Stimulated activated CD8-positive, alpha-beta memory T cell treated with anti-CD3 and anti-CD28 coated beads, Interleukin-4, amount 100 ng/mL, for 24 hours (primary cell): ENCODE measurements around the gene STH.
"Not testable (repeated sequence)": the region's sequence is repeated elsewhere in the genome, so short reads cannot be mapped to it uniquely, and the experiment has no call there.

Experiments used
- DNase-seq: peaks from one replicate; pipeline ENCODE4 v3.0.0-alpha.2; 2020; ENCODE audit warnings: low read depth

Gene STH

DNA sequence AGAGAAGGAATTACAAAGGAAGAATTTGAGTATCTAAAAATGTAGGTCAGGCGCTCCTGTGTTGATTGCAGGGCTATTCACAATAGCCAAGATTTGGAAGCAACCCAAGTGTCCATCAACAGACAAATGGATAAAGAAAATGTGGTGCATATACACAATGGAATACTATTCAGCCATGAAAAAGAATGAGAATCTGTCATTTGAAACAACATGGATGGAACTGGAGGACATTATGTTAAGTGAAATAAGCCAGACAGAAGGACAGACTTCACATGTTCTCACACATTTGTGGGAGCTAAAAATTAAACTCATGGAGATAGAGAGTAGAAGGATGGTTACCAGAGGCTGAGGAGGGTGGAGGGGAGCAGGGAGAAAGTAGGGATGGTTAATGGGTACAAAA, 7.0 kb downstream of the STH start:
- not testable (repeated sequence) for DNase-seq

DNA sequence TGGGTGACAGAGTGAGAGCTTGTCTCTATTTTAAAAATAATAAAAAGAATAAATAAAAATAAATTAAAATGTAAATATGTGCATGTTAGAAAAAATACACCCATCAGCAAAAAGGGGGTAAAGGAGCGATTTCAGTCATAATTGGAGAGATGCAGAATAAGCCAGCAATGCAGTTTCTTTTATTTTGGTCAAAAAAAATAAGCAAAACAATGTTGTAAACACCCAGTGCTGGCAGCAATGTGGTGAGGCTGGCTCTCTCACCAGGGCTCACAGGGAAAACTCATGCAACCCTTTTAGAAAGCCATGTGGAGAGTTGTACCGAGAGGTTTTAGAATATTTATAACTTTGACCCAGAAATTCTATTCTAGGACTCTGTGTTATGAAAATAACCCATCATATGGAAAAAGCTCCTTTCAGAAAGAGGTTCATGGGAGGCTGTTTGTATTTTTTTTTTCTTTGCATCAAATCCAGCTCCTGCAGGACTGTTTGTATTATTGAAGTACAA, 8.5 kb downstream of the STH start:
- DNase-seq: no peak

- no peak for DNase-seq
Measured at GRCh38 chr17:46008591-46008990, 9.5 kb downstream of the STH start.

GRCh38 chr17:46009681-46010596, 10.9 kb downstream of the STH start:
- no peak for DNase-seq

DNA sequence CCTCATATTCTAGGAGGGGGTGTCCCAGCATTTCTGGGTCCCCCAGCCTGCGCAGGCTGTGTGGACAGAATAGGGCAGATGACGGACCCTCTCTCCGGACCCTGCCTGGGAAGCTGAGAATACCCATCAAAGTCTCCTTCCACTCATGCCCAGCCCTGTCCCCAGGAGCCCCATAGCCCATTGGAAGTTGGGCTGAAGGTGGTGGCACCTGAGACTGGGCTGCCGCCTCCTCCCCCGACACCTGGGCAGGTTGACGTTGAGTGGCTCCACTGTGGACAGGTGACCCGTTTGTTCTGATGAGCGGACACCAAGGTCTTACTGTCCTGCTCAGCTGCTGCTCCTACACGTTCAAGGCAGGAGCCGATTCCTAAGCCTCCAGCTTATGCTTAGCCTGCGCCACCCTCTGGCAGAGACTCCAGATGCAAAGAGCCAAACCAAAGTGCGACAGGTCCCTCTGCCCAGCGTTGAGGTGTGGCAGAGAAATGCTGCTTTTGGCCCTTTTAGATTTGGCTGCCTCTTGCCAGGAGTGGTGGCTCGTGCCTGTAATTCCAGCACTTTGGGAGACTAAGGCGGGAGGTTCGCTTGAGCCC, 11.6 kb downstream of the STH start:
- DNase-seq: no peak

DNA sequence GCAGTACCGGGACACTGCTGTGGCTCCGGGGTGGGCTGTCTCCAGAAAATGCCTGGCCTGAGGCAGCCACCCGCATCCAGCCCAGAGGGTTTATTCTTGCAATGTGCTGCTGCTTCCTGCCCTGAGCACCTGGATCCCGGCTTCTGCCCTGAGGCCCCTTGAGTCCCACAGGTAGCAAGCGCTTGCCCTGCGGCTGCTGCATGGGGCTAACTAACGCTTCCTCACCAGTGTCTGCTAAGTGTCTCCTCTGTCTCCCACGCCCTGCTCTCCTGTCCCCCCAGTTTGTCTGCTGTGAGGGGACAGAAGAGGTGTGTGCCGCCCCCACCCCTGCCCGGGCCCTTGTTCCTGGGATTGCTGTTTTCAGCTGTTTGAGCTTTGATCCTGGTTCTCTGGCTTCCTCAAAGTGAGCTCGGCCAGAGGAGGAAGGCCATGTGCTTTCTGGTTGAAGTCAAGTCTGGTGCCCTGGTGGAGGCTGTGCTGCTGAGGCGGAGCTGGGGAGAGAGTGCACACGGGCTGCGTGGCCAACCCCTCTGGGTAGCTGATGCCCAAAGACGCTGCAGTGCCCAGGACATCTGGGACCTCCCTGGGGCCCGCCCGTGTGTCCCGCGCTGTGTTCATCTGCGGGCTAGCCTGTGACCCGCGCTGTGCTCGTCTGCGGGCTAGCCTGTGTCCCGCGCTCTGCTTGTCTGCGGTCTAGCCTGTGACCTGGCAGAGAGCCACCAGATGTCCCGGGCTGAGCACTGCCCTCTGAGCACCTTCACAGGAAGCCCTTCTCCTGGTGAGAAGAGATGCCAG, 12.9 kb downstream of the STH start:
- DNase-seq: no peak

GRCh38 chr17:46012506-46013079, 13.5 kb downstream of the STH start:
- DNase-seq: no peak

GRCh38 chr17:46013127-46013501, 14.1 kb downstream of the STH start:
- DNase-seq: no peak

DNA sequence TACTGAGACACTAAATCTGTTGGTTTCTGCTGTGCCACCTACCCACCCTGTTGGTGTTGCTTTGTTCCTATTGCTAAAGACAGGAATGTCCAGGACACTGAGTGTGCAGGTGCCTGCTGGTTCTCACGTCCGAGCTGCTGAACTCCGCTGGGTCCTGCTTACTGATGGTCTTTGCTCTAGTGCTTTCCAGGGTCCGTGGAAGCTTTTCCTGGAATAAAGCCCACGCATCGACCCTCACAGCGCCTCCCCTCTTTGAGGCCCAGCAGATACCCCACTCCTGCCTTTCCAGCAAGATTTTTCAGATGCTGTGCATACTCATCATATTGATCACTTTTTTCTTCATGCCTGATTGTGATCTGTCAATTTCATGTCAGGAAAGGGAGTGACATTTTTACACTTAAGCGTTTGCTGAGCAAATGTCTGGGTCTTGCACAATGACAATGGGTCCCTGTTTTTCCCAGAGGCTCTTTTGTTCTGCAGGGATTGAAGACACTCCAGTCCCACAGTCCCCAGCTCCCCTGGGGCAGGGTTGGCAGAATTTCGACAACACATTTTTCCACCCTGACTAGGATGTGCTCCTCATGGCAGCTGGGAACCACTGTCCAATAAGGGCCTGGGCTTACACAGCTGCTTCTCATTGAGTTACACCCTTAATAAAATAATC, 14.6 kb downstream of the STH start:
- DNase-seq: no peak

GRCh38 chr17:46019408-46019925, 20.4 kb downstream of the STH start:
- not testable (repeated sequence) for DNase-seq

- peak; percentile 36 for DNase-seq
Measured at GRCh38 chr17:46020023-46020761, 21.1 kb downstream of the STH start.

DNA sequence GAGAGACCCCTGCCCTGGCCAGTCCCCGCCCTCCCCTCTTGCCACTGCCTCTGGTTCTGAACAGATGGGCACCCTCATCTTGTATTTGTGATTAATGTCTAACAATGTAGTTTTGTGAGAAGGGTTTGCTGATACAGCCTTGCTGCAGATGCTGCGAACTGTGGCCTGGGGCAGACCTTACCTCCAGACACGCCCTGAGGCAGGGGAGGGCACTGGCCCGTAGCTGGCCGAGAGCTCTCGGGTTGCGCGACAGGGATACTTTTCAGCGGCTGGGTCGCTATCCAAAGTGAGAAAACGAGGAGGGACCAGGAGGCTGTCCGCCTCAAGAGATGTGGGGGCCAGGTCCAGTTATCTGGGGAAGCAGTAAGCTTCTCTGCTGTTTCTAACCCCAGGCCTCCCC, 21.9 kb downstream of the STH start:
- DNase-seq: no peak

GRCh38 chr17:46023366-46023765, 24.3 kb downstream of the STH start:
- not testable (repeated sequence) for DNase-seq

DNA sequence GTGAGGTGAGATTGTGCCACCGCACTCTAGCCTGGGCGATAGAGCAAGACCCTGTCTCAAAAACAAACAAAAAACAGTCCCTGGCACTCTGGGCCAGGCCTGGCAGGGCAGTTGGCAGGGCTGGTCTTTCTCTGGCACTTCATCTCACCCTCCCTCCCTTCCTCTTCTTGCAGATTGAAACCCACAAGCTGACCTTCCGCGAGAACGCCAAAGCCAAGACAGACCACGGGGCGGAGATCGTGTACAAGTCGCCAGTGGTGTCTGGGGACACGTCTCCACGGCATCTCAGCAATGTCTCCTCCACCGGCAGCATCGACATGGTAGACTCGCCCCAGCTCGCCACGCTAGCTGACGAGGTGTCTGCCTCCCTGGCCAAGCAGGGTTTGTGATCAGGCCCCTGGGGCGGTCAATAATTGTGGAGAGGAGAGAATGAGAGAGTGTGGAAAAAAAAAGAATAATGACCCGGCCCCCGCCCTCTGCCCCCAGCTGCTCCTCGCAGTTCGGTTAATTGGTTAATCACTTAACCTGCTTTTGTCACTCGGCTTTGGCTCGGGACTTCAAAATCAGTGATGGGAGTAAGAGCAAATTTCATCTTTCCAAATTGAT, 24.8 kb downstream of the STH start:
- no peak for DNase-seq

DNA sequence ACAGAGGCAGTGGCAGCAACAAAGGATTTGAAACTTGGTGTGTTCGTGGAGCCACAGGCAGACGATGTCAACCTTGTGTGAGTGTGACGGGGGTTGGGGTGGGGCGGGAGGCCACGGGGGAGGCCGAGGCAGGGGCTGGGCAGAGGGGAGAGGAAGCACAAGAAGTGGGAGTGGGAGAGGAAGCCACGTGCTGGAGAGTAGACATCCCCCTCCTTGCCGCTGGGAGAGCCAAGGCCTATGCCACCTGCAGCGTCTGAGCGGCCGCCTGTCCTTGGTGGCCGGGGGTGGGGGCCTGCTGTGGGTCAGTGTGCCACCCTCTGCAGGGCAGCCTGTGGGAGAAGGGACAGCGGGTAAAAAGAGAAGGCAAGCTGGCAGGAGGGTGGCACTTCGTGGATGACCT, 25.5 kb downstream of the STH start:
- no peak for DNase-seq

DNA sequence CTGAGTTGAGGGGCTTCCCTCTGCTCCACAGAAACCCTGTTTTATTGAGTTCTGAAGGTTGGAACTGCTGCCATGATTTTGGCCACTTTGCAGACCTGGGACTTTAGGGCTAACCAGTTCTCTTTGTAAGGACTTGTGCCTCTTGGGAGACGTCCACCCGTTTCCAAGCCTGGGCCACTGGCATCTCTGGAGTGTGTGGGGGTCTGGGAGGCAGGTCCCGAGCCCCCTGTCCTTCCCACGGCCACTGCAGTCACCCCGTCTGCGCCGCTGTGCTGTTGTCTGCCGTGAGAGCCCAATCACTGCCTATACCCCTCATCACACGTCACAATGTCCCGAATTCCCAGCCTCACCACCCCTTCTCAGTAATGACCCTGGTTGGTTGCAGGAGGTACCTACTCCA, 26.0 kb downstream of the STH start:
- no peak for DNase-seq

- no peak for DNase-seq
Measured at GRCh38 chr17:46025510-46026165, 26.6 kb downstream of the STH start.

DNA sequence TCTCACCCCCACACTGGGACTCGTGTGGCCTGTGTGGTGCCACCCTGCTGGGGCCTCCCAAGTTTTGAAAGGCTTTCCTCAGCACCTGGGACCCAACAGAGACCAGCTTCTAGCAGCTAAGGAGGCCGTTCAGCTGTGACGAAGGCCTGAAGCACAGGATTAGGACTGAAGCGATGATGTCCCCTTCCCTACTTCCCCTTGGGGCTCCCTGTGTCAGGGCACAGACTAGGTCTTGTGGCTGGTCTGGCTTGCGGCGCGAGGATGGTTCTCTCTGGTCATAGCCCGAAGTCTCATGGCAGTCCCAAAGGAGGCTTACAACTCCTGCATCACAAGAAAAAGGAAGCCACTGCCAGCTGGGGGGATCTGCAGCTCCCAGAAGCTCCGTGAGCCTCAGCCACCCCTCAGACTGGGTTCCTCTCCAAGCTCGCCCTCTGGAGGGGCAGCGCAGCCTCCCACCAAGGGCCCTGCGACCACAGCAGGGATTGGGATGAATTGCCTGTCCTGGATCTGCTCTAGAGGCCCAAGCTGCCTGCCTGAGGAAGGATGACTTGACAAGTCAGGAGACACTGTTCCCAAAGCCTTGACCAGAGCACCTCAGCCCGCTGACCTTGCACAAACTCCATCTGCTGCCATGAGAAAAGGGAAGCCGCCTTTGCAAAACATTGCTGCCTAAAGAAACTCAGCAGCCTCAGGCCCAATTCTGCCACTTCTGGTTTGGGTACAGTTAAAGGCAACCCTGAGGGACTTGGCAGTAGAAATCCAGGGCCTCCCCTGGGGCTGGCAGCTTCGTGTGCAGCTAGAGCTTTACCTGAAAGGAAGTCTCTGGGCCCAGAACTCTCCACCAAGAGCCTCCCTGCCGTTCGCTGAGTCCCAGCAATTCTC, 27.4 kb downstream of the STH start:
- no peak for DNase-seq
